AG04449 (cell line): Measurements from ENCODE around the gene PIH1D2.
"Not testable (repeated sequence)": the region's sequence is repeated elsewhere in the genome, so short reads cannot be mapped to it uniquely, and the experiment has no call there.

Source experiments
- CTCF ChIA-PET: fragments of 350-600 bp; formaldehyde crosslinking; extraction: SDS; loops from one replicate; lab custom pipeline; 2021; ENCODE audit warnings: antibody characterized with exemption; lab: Yijun Ruan, JAX
- POLR2A ChIA-PET: fragments of 400-600, 350-600 bp; formaldehyde crosslinking; extraction: SDS; loops from one replicate; lab custom pipeline; 2020; ENCODE audit warnings: antibody characterized with exemption, inconsistent platforms; lab: Yijun Ruan, JAX
- DNase-seq: peaks from one replicate; pipeline ENCODE4 v3.0.0-alpha.2; 2010; ENCODE audit warnings: low read depth, low spot score
- H3K4me3 ChIP-seq: 2 replicates; pipeline ENCODE4 v1.5.1; 2011; ENCODE audit warnings: low read depth, mild to moderate bottlenecking, control low read depth, low read length
- CTCF ChIP-seq: IDR thresholded peaks from one replicate; pipeline ENCODE4 v1.5.1; 2011; ENCODE audit warnings: mild to moderate bottlenecking, moderate library complexity, low read length, control low read depth, inconsistent platforms; ENCODE audit not compliant: insufficient read depth; ENCODE audit errors: missing control alignments

The PIH1D2 gene

DNA sequence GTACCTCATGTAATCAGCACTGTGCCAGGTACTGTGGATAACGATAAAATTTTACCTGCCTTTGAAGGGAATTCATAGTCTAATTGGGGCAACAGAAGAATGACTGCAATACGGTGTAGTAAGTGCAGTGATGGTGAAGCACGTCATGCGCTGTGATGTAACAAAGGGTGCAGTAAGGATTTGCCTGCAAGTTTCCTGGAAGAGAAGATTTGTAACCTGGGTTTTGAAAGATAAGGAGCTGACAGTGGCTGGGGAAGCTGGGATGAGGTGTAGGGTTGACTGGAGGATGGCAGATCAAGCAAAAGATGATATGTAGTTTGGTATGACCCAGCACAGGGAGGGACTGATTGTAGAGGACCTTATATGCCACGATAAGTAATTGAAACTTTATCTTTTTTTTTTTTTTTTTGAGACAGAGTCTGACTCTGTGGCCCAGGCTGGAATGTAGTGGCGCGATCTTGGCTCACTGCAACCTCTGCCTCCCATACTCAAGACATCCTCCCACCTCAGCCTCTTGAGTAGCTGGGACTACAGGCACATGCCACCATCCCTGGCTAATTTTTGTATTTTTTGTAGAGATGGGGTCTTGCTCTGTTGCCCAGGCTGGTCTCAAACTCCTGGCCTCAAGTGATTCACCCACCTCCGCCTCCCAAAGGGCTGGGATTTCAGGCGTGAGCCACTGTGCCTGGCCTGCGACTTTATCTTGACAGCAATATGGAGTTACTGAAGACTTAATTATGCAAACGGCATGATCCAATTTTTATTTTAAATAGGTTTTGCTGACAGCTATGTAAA, 24.1 kb upstream of the PIH1D2 start:
- ChIA-PET CTCF (interaction anchor here (2.4 to 12.2 kb wide), 2 partner anchors 18 to 183 kb away, joined by 8 to 138 read pairs; no protein-coding TSS in a partner anchor), POLR2A (no interaction called here)
- no peak for TF ChIP-seq CTCF
- no peak for DNase-seq
- no peak overlapping the region for H3K4me3 ChIP-seq

GRCh38 chr11:112096194-112096593, 22.4 kb upstream of the PIH1D2 start:
- ChIA-PET POLR2A (no interaction called here), CTCF (interaction anchor here (1.2 to 12.2 kb wide), 3 partner anchors 19 to 185 kb away, joined by 3 to 138 read pairs (median 8); no protein-coding TSS in a partner anchor)
- DNase-seq = peak; percentile 42
- H3K4me3 ChIP-seq = no peak overlapping the region
- no peak for TF ChIP-seq CTCF

DNA sequence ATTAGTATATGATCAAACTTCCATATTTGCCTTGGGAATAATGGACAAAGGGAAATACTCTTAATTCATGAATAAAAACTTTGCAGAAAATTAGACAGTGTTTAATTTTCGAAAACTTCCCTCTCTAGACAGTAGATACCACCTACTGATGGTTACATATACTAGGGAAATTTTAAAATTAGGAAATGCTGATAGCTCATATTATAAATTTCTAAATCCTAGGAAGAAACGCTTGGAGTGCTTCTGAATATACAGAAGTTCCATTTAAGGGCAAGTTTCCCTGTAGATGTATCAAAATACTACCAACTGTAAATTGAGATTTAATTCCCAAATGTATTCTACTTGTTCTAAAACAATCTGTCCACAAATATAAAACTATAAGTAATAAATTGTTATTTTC, 21.5 kb upstream of the PIH1D2 start:
- CTCF ChIA-PET = interaction anchor here (12.2 kb wide), 1 partner anchor 20 kb away, joined by 138 read pairs; no protein-coding TSS in a partner anchor
- DNase-seq, POLR2A ChIA-PET, H3K4me3 ChIP-seq: not testable (repeated sequence)

DNA sequence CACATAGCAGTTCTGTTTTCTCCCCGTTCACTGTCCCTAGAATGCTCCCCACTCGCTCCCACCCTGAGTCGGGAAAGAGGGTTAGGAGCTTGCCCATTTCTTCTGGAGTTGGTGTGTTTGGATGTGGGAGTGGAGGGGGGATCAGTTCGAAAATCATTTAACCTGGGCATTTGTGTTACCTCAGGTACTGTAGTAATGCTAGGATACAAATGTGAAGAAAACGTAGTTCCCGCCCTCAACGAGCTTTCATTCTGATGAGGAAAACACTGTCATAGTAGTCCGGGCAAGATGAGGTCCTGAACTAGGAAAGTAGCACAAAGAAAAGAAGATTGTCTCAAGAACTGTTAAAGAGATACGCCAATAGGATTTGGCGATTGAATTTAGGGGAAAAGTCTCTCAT, 13.4 kb upstream of the PIH1D2 start:
- POLR2A ChIA-PET = interaction anchor here (1.3 kb wide), 1 partner anchor 13 kb away, joined by 4 read pairs; no protein-coding TSS in a partner anchor

GRCh38 chr11:112086422-112087191, 12.8 kb upstream of the PIH1D2 start, which contains the start of the genes SDHD and TIMM8B:
TSS of gene SDHD (plus strand) at chr11:112086873. CDS start at chr11:112086908, 35 bp downstream.
TSS of gene TIMM8B (minus strand) at chr11:112086756. CDS start at chr11:112086723, 33 bp downstream.
- peak; percentile 50 for DNase-seq
- peak within 1 kb of the TSS; percentile 95 for H3K4me3 ChIP-seq
- CTCF ChIA-PET = interaction anchor here (1.0 to 2.6 kb wide), 5 partner anchors 11 to 193 kb away, joined by 3 to 13 read pairs (median 5); partner anchors contain the start of genes NKAPD1 and PIH1D2
- POLR2A ChIA-PET = interaction anchor here (0.7 to 1.3 kb wide), 2 partner anchors 12 to 215 kb away, joined by 3 to 4 read pairs; partner anchors contain the start of gene ALG9
- peak; percentile 69 for TF ChIP-seq CTCF

More for the DNA sequence above, 13.4 kb upstream of the PIH1D2 start:
- no peak for TF ChIP-seq CTCF
- CTCF ChIA-PET = interaction anchor here (1.0 to 2.6 kb wide), 5 partner anchors 12 to 192 kb away, joined by 3 to 13 read pairs (median 5); partner anchors contain the start of genes NKAPD1 and PIH1D2
- no peak for DNase-seq
- peak overlapping the region; percentile 95 for H3K4me3 ChIP-seq

DNA sequence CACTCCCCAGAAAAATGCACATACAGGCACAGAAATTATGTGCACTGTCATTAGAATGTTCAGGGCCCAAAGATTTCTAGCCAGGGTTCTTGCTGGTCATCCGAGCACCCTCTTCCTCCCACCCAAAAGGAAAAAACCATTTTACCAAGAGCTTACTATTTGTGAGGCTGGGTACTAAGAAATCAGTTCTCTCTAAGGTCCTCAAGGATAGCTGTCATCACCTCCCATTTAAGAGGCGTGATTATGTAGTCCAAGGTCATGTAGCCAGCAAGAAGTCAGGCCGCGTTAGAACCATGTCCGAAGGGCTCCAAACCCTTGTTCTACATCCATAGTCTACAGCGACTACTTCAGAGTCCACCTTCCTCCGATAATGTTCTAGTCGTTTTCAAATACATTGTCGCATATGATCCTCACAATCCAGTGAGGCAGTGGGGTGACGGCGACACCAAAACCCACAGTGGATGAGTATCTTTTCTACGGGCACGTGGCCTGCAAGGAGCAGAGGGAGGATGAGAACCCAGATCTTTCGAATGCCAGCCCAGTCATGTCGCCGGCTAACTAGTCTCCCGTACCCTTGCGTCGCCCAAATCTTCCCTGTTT, 12.1 kb upstream of the PIH1D2 start:
- POLR2A ChIA-PET = interaction anchor here (0.7 to 1.3 kb wide), 2 partner anchors 11 to 214 kb away, joined by 3 to 4 read pairs; partner anchors contain the start of gene ALG9
- no peak for TF ChIP-seq CTCF
- CTCF ChIA-PET = interaction anchor here (1.6 to 2.6 kb wide), 2 partner anchors 11 to 28 kb away, joined by 5 to 13 read pairs; partner anchors contain the start of genes NKAPD1 and PIH1D2
- peak overlapping the region; percentile 95 for H3K4me3 ChIP-seq
- no peak for DNase-seq
